Left renal cortex interstitium (tissue), 4 donors: ENCODE measurements around the gene DUOXA2. TPM values are rescaled to one million over a fixed set of nuclear protein-coding genes. Genes with fewer than 3 reads are reported as not detected.
"Not testable (repeated sequence)": the region's sequence is repeated elsewhere in the genome, so short reads cannot be mapped to it uniquely, and the experiment has no call there.

ENCODE experiments used
- DNase-seq, 4 donors: peaks; one replicate each; pipeline ENCODE4 v3.0.0-alpha.2; 2013; ENCODE audit warnings: low read depth in 4 of 4, low spot score in 2 of 4, missing footprints in 1 of 4
- polyA plus RNA-seq, 4 donors: library from polyadenylated mRNA; unstranded; fragments of 120-200 nt; gene quantifications; one replicate each; pipeline ENCODE4 v1.2.1, GENCODE V29; 2013; ENCODE audit not compliant: insufficient read length in 4 of 4

DUOXA2 gene
- polyA plus RNA-seq, 4 donors, result 0.08 to 0.10 TPM; not detected in 2

GRCh38 chr15:45134682-45135604 lies 20.8 kb downstream of the DUOXA2 start:
- no peak for DNase-seq

DNA sequence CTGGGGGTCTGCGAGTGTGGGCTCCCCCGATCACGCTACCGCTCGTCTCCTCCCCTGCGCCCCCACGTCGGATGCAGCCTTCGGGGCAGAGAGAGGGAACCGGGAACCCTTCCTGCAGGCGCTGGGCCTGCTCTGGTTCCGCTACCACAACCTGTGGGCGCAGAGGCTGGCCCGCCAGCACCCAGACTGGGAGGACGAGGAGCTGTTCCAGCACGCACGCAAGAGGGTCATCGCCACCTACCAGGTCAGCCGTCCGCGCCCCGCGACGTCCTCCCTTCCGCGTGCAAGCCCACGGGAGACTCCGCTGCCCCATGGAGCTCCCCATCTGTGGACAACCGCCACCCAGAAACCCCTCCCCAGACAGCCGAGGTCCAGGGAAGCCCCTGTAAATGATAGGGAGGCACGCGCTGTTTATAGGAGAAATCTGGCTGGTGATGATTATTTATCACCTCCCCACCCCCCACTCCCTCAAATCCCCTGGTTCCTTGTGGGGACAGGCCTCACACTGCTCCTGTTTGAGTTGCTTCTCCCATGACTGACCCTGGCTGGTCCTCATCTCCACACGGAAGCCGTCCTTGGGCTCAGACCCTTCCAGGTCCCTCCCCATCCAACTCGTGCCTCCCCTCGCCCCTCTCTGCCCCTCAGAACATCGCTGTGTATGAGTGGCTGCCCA lies 21.7 kb downstream of the DUOXA2 start:
- DNase-seq, result not testable (repeated sequence)

DNA sequence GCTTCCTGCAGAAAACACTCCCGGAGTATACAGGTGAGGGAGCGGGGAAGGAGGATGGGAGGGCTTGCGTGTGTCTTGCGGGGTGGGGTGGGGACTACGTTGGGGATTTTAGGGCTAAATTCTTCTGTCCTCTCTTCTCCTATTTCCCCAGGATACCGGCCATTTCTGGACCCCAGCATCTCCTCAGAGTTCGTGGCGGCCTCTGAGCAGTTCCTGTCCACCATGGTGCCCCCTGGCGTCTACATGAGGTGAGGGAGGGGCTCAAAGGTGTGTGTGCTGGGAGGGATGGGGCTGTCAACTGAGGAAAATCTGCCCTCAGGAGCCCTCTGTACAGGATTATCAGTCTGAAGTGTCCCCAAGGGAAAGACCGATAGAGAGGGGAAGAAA lies 22.2 kb downstream of the DUOXA2 start:
- no peak for DNase-seq

DNA sequence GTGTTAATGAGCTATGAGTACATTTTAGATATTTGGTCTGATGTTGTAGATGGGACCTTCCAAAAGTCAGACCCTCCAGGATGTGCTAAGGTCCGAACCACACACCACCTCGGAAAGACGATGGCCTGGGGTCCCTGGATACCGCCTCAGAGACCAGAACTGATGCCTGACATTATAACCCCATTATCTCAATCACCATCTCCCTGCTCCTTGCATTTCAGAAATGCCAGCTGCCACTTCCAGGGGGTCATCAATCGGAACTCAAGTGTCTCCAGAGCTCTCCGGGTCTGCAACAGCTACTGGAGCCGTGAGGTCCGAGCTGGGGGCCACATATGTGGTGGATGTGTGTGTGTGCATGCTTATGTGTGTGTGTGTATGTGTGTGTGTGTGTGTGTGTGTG lies 23.6 kb downstream of the DUOXA2 start:
- no peak for DNase-seq

GRCh38 chr15:45138814-45139765 lies 25.0 kb downstream of the DUOXA2 start:
- no peak for DNase-seq

- DNase-seq, result no peak
Measured at GRCh38 chr15:45139770-45140169, 25.6 kb downstream of the DUOXA2 start.

GRCh38 chr15:45140557-45141250 lies 26.6 kb downstream of the DUOXA2 start:
- DNase-seq, result no peak

DNA sequence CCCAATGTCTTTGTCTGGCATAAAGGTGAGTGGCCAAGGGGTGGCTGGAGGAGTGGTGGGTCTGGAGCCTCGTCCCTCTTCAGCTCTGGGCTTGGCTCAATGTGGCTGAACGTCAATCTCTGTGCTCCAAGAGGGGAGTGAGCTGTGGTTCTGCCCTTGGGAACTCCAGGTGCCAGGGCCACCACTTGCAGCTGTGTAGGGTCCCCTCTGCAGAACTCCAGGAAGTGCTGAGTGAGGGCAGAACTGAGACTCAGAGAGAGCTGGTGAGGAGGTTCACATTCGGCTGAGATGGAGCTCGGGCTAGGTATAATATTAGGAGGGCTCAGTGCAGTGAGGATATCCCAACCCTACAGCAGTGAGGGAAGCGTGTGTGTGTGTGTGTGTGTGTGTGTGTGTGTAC lies 27.3 kb downstream of the DUOXA2 start:
- no peak for DNase-seq

GRCh38 chr15:45143056-45143455 lies 28.9 kb downstream of the DUOXA2 start:
- DNase-seq, result no peak

GRCh38 chr15:45143946-45144345 lies 29.8 kb downstream of the DUOXA2 start:
- no peak for DNase-seq

DNA sequence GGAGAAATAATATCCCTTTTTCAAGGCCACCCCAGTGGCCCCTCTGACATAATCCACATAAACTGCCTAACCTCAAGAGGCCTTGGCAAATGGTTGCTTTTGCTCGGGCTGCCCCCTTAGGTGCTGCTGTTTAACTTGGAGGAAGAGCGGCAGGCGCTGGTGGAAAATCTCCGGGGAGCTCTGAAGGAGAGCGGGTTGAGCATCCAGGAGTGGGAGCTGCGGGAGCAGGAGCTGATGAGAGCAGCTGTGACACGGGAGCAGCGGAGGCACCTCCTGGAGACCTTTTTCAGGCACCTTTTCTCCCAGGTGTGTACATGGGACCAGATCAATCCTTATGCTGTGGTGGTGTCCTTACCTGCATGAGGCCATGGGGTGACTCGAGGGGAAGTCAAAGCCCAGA lies 30.6 kb downstream of the DUOXA2 start:
- no peak for DNase-seq

GRCh38 chr15:45146405-45146804 lies 32.3 kb downstream of the DUOXA2 start:
- no peak for DNase-seq

- no peak for DNase-seq
Measured at GRCh38 chr15:45147606-45148005, 33.5 kb downstream of the DUOXA2 start.

GRCh38 chr15:45148076-45149059 lies 34.2 kb downstream of the DUOXA2 start:
- DNase-seq, result no peak

DNA sequence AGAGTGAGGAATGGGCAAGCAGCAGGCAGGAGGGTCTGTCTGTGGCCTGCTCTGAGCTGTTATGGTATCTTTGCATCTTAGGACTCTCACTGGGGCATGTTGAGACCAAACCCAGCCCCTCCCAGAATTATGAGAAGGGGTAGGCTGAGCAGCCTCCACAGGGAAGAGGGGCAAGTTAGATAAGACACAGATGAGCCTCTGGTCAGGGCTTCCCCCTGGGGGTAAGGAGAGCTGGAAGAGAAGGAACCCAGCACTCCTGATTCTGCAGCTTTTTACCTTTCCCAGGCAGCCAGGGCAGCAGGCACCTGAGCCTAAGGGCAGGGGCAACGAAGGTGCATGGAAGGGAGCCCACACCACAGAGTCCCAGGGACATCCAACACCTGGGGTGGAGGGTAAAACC lies 34.9 kb downstream of the DUOXA2 start:
- DNase-seq, result no peak

DNA sequence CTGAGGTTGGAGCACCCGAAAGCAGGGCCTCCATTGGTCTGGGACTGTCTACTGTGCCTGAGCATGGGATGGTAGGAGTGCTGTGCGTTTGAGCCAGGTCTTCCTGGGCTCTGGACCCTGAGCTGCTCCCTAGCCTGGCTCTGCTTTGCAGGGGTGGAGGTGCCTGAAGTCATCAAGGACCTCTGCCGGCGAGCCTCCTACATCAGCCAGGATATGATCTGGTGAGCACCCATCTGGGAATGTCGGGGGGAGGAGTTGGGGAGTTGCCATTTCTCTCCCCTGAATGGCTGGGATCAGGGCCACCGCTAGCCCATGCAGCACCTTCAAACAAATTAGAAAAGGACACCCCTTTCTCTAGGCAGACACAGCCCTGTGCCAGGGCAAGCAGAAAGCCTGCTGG lies 36.4 kb downstream of the DUOXA2 start:
- DNase-seq, result no peak

GRCh38 chr15:45150997-45151396 lies 36.9 kb downstream of the DUOXA2 start:
- no peak for DNase-seq

DNA sequence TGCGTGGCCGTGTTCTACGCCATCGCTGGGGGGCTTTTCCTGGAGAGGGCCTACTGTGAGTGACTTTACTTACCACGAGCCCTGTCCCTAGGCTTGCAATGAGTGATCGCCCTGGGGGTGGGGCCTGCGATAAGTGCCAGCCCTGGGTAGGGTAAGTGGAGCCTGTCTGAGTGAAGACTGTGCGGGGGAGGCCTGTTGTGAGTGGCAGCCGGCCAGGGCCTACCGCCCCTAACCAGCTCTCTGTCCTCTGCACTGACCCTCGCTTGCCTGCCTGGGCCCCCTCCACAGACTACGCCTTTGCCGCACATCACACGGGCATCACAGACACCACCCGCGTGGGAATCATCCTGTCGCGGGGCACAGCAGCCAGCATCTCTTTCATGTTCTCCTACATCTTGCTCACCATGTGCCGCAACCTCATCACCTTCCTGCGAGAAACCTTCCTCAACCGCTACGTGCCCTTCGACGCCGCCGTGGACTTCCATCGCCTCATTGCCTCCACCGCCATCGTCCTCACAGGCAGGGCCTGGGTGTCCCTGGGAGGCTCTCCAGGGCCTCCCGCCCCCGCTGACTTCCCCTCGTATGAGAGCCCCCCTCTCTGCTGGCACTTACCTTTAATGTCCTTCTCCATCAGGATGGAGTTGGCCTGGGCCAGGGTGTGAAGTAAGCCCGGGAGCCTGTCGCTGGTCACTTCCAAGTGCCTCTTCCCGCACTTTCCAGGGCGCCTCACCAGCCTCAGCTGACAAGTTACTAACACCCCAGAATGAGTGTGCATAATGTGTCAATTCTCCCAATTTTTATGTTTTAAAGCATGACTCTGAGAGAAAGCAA lies 38.1 kb downstream of the DUOXA2 start:
- DNase-seq, result no peak
